Activated T-cell treated with anti-CD3 and anti-CD28 coated beads, Interleukin-2, amount 50 U/mL, for 4 hours (primary cell): ENCODE measurements around the gene EN2. TPM values are rescaled to one million over a fixed set of nuclear protein-coding genes. Genes with fewer than 3 reads are reported as not detected.
"Not testable (repeated sequence)": the region's sequence is repeated elsewhere in the genome, so short reads cannot be mapped to it uniquely, and the experiment has no call there.

Source experiments
- ATAC-seq, 2 donors: fragments of 200-7000 bp; cut with Tn5 transposase; one replicate each; pipeline ENCODE4 v1.10.0; 2021
- DNase-seq: peaks from one replicate; pipeline ENCODE4 v3.0.0-alpha.2; 2020
- H3K27me3 Mint-ChIP-seq: one replicate; pipeline ENCODE4 v1.8.0; 2021; ENCODE audit warnings: low read depth, mixed read lengths
- H3K36me3 Mint-ChIP-seq: one replicate; pipeline ENCODE4 v1.8.0; 2022; ENCODE audit warnings: mixed read lengths; ENCODE audit not compliant: insufficient read depth
- H3K4me1 Mint-ChIP-seq: one replicate; pipeline ENCODE4 v1.8.0; 2021; ENCODE audit warnings: low read depth, mixed read lengths
- H3K4me3 Mint-ChIP-seq: one replicate; pipeline ENCODE4 v1.8.0; 2021; ENCODE audit warnings: mild to moderate bottlenecking, moderate library complexity, mixed read lengths
- H3K9me3 Mint-ChIP-seq: one replicate; pipeline ENCODE4 v1.8.0; 2021; ENCODE audit warnings: mixed read lengths
- total RNA-seq, 3 donors: library from RNA; stranded (reverse); gene quantifications; one replicate each; pipeline ENCODE4 v1.2.1, GENCODE V29; 2021

The EN2 gene
- total RNA-seq, 3 donors from 2014 or later = not detected

- ATAC-seq = no peak
- Mint-ChIP-seq H3K4me3 (no peak overlapping the region), H3K4me1 (no peaks in the 10 kb centered on the region), H3K9me3 (no peaks in the 10 kb centered on the region), H3K36me3 (no peaks in the 10 kb centered on the region), H3K27me3 (peaks cover 65% of the 10 kb centered on the region)
- DNase-seq = no peak
Observed at GRCh38 chr7:155437836-155438235, 20.1 kb upstream of the EN2 start.

GRCh38 chr7:155438777-155439176, 19.2 kb upstream of the EN2 start:
- Mint-ChIP-seq H3K4me1 (no peaks in the 10 kb centered on the region), H3K27me3 (peaks cover 68% of the 10 kb centered on the region), H3K9me3 (no peaks in the 10 kb centered on the region), H3K4me3 (no peak overlapping the region), H3K36me3 (no peaks in the 10 kb centered on the region)
- ATAC-seq (no peak), DNase-seq (no peak)

- no peaks in the 10 kb centered on the region for H3K36me3 Mint-ChIP-seq
- no peak overlapping the region for H3K4me3 Mint-ChIP-seq
- H3K4me1 Mint-ChIP-seq = no peaks in the 10 kb centered on the region
- H3K27me3 Mint-ChIP-seq = peaks cover 67% of the 10 kb centered on the region
- H3K9me3 Mint-ChIP-seq = no peaks in the 10 kb centered on the region
- ATAC-seq (no peak), DNase-seq (no peak)
Observed at GRCh38 chr7:155439311-155440017, 18.5 kb upstream of the EN2 start.

DNA sequence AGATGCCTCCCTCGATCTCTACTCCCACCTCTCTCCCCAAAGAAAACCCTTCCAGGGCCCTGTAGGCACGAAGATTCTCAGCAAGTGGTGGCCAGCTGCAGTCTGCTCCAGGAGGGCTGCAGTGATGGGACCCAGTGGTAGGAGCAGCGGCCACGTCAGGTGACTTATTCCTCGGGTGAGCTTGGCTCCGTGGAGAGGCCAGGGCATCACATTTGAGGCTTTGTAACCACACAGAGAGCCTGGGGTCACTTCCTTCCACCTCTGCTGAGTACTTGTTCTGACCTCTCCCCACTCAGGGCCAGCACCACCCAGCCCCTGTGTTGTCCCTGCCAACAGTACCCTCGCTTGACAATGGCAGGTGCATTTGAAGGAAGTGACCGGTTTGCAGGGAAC, 17.9 kb upstream of the EN2 start:
- Mint-ChIP-seq H3K27me3 (peaks cover 69% of the 10 kb centered on the region), H3K4me1 (no peaks in the 10 kb centered on the region)

GRCh38 chr7:155441856-155442255, 16.1 kb upstream of the EN2 start:
- Mint-ChIP-seq H3K27me3 (peaks cover 61% of the 10 kb centered on the region), H3K4me3 (no peak overlapping the region), H3K4me1 (no peaks in the 10 kb centered on the region), H3K9me3 (no peaks in the 10 kb centered on the region), H3K36me3 (no peaks in the 10 kb centered on the region)
- ATAC-seq = no peak
- no peak for DNase-seq

More for the DNA sequence above, 17.9 kb upstream of the EN2 start:
- H3K9me3 Mint-ChIP-seq = no peaks in the 10 kb centered on the region
- H3K36me3 Mint-ChIP-seq = no peaks in the 10 kb centered on the region
- ATAC-seq (no peak), DNase-seq (no peak)
- no peak overlapping the region for H3K4me3 Mint-ChIP-seq

- Mint-ChIP-seq H3K4me3 (no peak overlapping the region), H3K36me3 (no peaks in the 10 kb centered on the region), H3K4me1 (peaks cover 4% of the 10 kb centered on the region), H3K9me3 (no peaks in the 10 kb centered on the region), H3K27me3 (peaks cover 61% of the 10 kb centered on the region)
- no peak for ATAC-seq
- no peak for DNase-seq
Observed at GRCh38 chr7:155444746-155445145, 13.2 kb upstream of the EN2 start.

GRCh38 chr7:155445606-155446005, 12.3 kb upstream of the EN2 start:
- H3K27me3 Mint-ChIP-seq = peaks cover 59% of the 10 kb centered on the region
- not testable (repeated sequence) for H3K9me3 Mint-ChIP-seq, ATAC-seq, DNase-seq, H3K4me1 Mint-ChIP-seq, H3K36me3 Mint-ChIP-seq, H3K4me3 Mint-ChIP-seq

DNA sequence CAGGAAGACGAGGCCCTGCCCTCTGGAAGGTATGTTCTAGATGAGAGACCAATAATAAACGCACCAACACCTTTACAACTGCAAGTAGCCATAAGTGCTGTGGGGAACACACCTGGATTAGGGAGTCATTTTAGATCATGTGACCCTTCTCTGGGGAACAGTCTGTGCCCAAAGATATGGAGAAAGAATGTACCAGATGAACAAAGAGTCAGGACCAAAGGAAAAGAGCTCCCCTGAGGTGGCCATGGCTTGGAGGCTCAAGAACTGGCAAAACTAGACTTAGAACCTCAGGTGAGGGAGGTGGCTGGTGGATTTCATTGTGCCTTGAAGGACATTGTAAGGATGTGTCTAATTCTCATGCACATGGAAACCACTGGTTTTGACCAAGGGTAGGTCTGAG, 10.3 kb upstream of the EN2 start:
- Mint-ChIP-seq H3K27me3 (peaks cover 66% of the 10 kb centered on the region), H3K4me3 (no peak overlapping the region), H3K9me3 (no peaks in the 10 kb centered on the region), H3K36me3 (no peaks in the 10 kb centered on the region), H3K4me1 (peaks cover 4% of the 10 kb centered on the region)
- DNase-seq (no peak), ATAC-seq (no peak)

GRCh38 chr7:155448632-155449007, 9.3 kb upstream of the EN2 start:
- no peaks in the 10 kb centered on the region for H3K9me3 Mint-ChIP-seq
- peak; percentile 16 to 41 for ATAC-seq
- H3K36me3 Mint-ChIP-seq = no peaks in the 10 kb centered on the region
- peaks cover 4% of the 10 kb centered on the region for H3K4me1 Mint-ChIP-seq
- no peak overlapping the region for H3K4me3 Mint-ChIP-seq
- peaks cover 69% of the 10 kb centered on the region for H3K27me3 Mint-ChIP-seq
- no peak for DNase-seq

GRCh38 chr7:155449008-155449868, 8.7 kb upstream of the EN2 start:
- peak in 1 of 2 donors; percentile 27 for ATAC-seq
- no peak overlapping the region for H3K4me3 Mint-ChIP-seq
- no peaks in the 10 kb centered on the region for H3K9me3 Mint-ChIP-seq
- H3K4me1 Mint-ChIP-seq = peaks cover 4% of the 10 kb centered on the region
- H3K36me3 Mint-ChIP-seq = no peaks in the 10 kb centered on the region
- no peak for DNase-seq
- peaks cover 69% of the 10 kb centered on the region for H3K27me3 Mint-ChIP-seq

- Mint-ChIP-seq H3K27me3 (peaks cover 74% of the 10 kb centered on the region), H3K9me3 (no peaks in the 10 kb centered on the region), H3K4me1 (peaks cover 7% of the 10 kb centered on the region), H3K36me3 (no peaks in the 10 kb centered on the region), H3K4me3 (no peak overlapping the region)
- DNase-seq = no peak
- peak in 1 of 2 donors; percentile 5 for ATAC-seq
Observed at GRCh38 chr7:155449869-155450557, 7.9 kb upstream of the EN2 start.

GRCh38 chr7:155450558-155450969, 7.4 kb upstream of the EN2 start:
- H3K4me1 Mint-ChIP-seq = peaks cover 7% of the 10 kb centered on the region
- H3K4me3 Mint-ChIP-seq = no peak overlapping the region
- ATAC-seq = no peak
- H3K27me3 Mint-ChIP-seq = peaks cover 80% of the 10 kb centered on the region
- DNase-seq = no peak
- H3K36me3 Mint-ChIP-seq = no peaks in the 10 kb centered on the region
- no peaks in the 10 kb centered on the region for H3K9me3 Mint-ChIP-seq

- no peaks in the 10 kb centered on the region for H3K36me3 Mint-ChIP-seq
- peaks cover 8% of the 10 kb centered on the region for H3K4me1 Mint-ChIP-seq
- no peak for ATAC-seq
- H3K9me3 Mint-ChIP-seq = no peaks in the 10 kb centered on the region
- no peak for DNase-seq
- no peak overlapping the region for H3K4me3 Mint-ChIP-seq
- H3K27me3 Mint-ChIP-seq = peaks cover 82% of the 10 kb centered on the region
Observed at GRCh38 chr7:155450970-155451801, 6.7 kb upstream of the EN2 start.

DNA sequence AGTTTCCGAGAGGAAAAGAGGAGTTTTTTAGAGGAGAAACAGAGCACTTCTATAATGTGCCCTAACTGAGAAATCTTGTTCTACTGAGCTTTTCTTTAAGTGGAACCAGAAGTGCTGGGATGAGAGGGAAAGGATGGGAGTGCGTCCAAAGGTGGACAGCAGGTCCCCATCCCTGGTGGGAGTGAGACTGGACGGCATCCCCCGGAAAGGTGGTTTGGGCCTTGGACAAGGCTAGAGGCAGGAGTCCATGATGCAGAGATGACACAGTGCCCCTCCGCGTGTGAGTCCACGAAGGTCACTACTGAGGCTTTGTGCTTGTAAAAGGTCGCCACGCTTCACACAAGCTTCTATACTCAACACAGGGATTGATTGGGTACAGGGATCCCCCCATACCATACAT, 6.1 kb upstream of the EN2 start:
- ATAC-seq = no peak
- no peaks in the 10 kb centered on the region for H3K9me3 Mint-ChIP-seq
- H3K4me1 Mint-ChIP-seq = peaks cover 14% of the 10 kb centered on the region
- H3K36me3 Mint-ChIP-seq = no peaks in the 10 kb centered on the region
- no peak for DNase-seq
- no peak overlapping the region for H3K4me3 Mint-ChIP-seq
- peaks cover 84% of the 10 kb centered on the region for H3K27me3 Mint-ChIP-seq
